Suppressor macrophage treated with lipopolysaccharide for 4 hours (primary cell): ENCODE results near the gene CAPZB.

Experiments used
- DNase-seq: peaks from one replicate; pipeline ENCODE4 v3.0.0-alpha.2; 2020

CAPZB gene

GRCh38 chr1:19342894-19343616, 142.3 kb downstream of the CAPZB start:
- DNase-seq: no peak

DNA sequence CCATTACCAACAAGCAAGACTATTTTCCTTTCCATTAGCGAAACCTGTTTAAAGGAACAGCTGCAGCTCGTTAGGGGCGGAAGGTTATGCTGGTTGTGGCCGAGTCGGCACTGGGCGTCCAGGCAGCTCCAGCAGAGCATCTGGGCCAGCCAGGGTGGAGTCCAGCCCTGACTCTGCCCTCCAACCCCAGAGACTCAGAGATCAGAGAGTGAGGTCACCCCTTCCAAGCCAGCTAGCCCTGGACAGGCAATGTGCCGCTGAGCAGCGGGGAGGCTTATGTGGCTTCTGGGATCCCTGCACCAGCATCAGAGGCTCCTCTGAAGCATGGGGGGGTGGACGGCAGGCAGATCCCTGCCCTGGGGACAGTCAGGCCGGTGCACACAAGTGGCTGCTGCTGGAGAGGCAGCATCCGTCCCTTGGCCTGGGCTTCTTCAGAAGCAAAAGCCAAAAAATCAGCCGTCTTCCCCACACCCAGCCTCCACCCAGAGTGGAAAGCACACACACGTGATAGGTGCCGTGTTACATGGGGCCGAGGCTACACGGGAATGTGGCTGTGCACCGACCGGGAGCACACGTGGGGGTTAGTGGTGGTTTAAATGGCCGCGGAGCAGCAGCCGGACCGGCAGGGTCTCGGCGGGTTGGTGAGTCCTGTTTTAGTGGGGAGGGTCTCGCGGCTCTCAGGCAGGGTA, 143.1 kb downstream of the CAPZB start:
- DNase-seq: no peak

DNA sequence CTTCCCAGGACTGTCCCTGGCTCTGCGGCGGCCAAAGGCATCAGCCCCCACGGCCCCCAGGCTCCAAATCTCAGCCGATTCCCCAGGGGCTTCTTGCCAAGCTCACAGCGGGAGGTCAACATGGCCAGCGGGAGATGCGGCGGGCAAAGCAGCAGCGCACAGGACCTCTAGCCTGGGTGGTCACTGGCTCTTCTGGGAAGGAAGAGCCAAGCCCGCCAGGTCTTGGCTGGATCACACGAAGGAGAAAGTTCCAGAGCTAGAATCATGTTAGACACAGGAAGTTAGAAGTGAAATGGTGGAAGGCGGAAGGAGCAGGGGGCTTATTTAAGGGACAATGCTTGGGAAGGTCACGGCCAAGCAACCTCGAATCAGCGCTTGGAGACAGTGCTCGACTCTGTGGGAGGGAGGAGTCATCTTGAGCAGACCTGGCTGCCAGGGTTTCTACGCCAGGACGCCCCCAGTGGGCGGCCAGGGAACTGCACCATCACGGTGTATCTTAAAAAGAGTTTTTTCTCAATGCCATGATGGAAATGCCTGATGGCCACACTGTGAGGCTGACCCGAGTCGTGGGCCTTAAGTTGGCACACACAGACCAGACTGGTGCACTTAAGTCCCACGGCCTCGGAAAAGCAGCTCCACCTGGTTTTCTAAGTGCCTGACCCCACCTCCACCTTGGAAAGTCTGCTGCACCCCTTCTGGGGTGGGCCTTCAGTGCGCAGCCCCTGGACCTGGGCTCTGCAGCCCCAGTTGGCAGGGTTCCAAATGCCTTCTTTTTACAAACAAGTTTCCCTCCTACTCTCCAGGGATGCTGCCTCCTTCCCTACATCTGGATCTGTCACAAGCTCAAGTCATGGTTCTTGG, 143.9 kb downstream of the CAPZB start:
- DNase-seq: peak; percentile 80

DNA sequence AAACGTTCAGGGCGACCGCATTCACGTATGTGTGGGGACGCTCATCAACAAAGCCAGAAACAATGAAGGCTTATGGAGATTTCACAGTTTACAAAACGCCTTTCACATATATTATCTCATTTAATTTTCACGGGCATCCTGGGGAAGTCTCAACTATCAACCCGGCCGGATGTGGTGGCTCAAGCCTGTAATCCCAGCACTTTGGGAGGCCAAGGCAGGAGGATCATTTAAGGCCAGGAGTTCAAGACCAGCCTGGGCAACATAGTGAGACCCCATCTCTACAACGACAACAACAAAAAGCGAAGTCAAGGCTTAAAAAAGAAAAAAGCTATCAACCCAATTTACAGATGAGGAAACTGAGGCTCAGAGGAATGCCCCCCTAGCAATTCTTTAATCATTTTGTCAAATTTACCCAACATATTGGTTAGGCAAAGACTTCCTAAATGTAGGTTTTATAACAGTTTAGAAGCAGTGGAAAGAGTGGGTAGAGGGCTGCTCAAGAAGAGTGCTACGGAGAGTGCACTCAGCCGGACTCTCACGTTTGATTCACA, 144.9 kb downstream of the CAPZB start:
- DNase-seq: no peak

DNA sequence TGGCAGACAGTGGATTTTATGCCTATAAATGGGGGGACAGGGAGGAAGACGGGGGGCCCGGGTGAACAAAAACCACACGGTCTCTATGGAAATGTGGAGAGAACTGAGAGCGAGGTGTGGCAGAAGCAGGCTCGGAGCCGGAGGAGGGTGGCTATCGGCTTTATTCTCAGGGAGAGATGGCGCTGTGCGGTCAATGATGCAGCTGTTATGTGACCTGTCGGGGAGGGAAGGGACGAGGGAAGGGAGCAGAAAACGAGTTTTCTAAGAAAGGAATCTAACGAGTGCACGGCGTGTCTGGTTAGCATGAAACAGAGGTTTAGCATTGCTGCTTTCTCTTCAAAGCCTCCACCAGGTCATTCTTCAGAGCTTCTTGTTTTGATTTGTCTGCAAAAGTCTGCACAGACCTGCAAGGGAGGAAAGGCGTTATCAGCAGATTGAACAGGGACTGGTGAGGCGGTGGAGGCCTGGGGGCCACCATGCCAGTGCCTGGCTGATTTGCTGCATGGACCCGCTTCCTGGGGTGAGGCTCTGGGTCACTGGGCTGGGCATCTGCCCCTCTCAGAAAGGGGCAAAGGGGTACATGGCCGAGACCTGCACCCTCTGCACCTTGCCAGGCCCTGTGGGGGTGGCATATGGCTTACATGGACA, 146.0 kb downstream of the CAPZB start:
- DNase-seq: no peak

DNA sequence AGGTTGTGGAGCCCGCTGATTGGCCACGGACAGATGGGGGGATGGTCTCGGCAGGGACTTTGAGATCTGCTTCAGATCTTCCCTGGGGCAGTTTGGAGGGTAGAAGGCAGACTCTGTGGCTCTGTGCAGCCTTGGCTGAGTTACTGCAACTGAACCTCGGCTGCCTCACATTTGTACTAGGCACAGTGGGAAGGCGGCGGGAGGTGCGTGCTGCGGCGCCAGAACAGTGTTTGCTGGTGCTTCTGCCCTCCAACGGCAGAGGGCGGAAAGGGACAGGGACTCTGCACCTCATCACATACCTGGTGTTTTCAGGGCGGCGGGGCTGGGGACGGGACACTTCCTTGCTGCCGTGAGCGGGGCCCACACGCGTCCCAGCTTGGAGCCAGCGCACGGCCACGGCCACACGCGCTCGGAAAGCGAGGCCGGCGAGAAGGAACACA, 147.0 kb downstream of the CAPZB start:
- DNase-seq: no peak

- no peak for DNase-seq
Measured at GRCh38 chr1:19337289-19337688, 148.1 kb downstream of the CAPZB start.

GRCh38 chr1:19336543-19336942, 148.8 kb downstream of the CAPZB start:
- DNase-seq: no peak

GRCh38 chr1:19333587-19334354, 151.6 kb downstream of the CAPZB start:
- DNase-seq: no peak

GRCh38 chr1:19332832-19333231, 152.5 kb downstream of the CAPZB start:
- DNase-seq: no peak

DNA sequence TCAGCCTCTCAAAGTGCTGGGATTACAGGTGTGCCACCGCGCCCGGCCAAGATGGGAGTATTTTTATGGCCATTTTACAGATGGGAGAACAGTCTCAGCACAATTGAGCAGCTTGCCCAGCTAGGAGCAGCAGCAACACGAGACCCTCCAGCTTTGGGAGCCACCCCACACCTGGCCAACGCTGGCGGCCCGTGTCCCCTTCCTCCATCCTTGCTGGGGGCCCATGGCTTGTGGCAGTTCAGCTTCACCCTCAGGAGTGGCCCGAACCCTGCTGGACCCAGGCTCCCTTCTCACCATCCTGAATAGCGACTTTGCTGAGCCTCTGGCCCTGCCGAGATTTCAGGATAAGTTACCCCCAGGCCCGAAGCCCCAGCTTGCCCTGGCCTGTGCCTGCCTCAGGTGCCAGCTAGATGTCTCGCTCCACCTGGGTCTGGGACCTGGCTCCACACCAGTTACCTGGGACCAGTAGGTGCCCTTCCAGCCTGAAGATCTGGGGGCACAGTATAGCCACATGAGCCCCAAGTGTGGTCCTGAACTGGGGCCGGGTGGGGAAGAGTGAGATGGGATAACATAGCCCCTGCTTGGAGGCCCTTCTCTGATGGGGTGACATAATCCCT, 154.0 kb downstream of the CAPZB start:
- no peak for DNase-seq

DNA sequence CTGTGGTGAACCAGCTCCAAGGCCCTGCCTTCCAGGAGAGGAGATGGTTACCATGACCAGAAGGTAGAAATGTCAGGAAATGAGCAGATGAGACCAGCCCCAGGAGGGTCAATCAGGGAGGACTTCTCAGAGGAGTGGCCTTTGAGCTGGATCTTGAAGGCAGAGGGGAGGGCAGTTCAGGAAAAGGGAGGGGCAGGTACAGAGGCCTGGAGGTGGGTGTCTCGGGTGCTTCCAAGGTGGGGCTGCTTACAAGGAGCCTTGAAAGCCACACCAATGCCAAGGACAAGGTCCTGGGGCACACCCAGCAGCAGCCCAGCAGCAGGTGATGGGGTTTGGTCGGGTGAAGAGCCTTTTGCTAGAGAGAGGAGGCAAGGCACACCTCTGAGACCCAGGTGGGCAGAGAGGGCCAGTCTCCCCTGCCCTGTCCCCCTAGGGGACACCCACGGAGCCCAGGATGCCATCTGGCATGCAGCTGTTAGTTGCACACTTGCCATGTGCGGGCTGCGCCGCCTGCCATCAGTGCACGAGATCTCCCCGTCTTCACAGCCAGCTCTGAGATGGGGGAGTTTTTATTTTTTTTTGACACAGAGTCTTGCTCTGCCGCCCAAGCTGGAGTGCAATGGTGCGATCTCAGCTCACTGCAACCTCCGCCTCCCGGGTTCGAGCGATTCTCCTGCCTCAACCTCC, 154.7 kb downstream of the CAPZB start:
- DNase-seq: no peak

- DNase-seq: no peak
Measured at GRCh38 chr1:19329611-19330010, 155.7 kb downstream of the CAPZB start.

DNA sequence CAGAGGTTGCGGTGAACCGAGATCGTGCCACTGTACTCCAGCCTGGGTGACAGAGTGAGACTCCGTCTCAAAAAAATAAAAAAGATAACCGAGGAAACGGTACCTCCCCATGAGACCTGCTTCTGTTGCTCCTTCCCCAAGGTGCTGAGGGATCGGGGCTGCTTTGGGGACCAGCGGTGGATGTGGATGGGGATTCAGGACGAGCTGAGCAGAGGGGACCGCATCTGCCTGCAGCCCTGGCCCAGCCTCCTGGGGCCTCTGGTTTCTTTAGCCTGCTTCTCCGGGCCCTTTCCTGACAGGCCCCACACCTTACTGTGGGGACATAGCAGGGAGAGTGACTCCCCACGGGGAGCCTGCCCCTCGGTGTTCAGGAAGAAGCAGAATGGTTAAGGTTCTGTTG, 156.2 kb downstream of the CAPZB start:
- DNase-seq: no peak

GRCh38 chr1:19328486-19328885, 156.9 kb downstream of the CAPZB start:
- DNase-seq: no peak

DNA sequence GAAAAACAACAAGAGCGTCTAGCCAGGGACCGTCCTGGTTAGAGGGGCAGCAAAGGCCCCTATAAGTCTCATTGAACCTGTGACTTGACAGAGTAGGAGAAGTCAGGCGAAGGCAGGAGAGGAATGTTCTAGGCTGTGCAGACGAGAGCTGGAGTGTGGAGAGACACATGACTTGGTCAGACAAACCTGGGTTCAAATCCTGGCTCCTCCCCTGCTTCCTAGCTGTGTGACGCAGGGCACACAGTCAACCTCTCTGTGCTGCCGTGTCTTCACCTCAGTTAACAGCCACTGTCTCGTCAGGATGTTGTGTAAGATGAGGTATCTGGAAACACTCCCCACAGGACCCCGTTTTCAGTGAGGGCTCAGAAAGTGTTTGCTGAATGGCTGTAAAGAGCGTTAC, 157.6 kb downstream of the CAPZB start:
- DNase-seq: no peak

- DNase-seq: no peak
Measured at GRCh38 chr1:19327301-19327700, 158.0 kb downstream of the CAPZB start.

GRCh38 chr1:19326748-19327065, 158.6 kb downstream of the CAPZB start:
- no peak for DNase-seq

- DNase-seq: no peak
Measured at GRCh38 chr1:19325958-19326747, 159.2 kb downstream of the CAPZB start.

GRCh38 chr1:19325368-19325957, 159.9 kb downstream of the CAPZB start:
- no peak for DNase-seq
